ENCODE results near the gene GUCY1A2.

Gene GUCY1A2

GRCh38 chr11:106998916-106999188 lies 19.4 kb downstream of the GUCY1A2 start:
- no peak for DNase-seq (ENCODE audit: low read depth)

DNA sequence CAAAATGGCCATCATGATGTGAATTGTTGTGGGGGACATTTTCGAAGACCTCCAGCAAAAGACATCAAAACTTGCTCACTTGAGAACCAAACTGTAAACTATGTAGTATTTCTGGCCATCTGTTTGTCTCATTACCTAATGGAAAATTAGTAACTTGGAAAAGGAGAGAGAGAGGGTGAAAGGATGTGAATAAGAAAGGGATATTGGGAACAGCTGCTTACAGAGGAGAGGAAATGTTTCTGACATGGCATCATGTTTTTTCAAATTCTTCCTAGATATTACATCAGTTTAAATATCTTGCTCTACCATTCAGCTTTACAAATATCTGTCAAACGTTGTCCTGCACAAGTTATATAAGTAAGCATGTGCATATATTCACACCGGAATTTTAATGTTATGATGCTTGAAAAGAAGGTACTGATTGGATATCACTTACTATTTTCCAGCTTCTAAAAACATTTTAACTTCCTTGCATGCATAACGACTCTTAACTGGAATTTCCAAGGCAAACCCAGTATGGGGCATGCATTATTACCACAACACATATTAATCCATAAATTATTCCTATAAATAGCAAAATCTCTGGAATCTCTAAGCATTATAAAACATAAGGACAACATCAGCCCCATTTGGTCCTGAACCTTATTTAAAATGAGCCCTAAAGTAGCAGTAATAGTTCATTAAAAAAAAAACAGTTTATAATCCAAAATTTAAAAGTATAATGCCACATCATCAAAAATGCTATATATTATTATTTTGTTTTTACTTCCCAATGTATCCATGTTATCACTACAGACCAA lies 20.0 kb downstream of the GUCY1A2 start:
- no peak for DNase-seq (ENCODE audit: low read depth)

- no peak for DNase-seq (ENCODE audit: low read depth)
Observed at GRCh38 chr11:106997227-106997626, 21.0 kb downstream of the GUCY1A2 start.

DNA sequence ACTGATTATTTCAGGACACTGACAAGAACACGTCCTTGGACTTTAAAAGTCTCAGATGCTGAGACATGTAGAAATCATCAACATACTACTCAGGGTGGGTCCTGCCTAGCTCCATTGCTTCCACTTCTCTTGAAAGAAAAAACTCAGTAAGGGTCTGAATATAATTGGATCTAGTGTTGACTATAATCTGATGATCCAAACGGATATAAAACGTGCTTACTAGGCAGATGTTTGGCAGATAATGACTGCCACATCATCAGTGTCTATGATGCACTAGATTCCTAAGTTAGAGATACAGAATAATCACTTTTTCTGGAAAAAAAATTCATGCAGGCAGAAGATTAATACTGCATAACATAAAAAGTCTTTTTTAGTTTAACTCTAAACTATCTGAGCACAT lies 21.6 kb downstream of the GUCY1A2 start:
- no peak for DNase-seq (ENCODE audit: low read depth)

GRCh38 chr11:106990331-106990730 lies 27.9 kb downstream of the GUCY1A2 start:
- DNase-seq (ENCODE audit: low read depth) = no peak

DNA sequence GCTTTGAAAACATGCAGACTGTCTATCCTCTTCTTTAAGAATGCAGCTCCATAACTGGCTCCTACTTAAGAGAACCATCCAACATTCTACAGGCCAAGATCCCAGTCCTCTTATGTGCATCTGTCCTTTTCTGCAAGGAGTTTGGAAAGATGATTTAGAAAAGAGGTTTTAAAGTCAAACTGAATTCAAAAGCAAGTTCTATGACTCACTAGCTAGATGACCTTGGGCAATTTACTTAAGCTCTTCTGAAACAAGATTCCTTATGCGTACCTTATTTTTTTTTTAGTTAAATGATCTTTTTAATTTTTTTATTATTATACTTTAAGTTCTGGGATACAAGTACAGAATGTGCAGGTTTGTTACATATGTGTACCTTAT lies 29.2 kb downstream of the GUCY1A2 start:
- no peak for DNase-seq (ENCODE audit: low read depth)

DNA sequence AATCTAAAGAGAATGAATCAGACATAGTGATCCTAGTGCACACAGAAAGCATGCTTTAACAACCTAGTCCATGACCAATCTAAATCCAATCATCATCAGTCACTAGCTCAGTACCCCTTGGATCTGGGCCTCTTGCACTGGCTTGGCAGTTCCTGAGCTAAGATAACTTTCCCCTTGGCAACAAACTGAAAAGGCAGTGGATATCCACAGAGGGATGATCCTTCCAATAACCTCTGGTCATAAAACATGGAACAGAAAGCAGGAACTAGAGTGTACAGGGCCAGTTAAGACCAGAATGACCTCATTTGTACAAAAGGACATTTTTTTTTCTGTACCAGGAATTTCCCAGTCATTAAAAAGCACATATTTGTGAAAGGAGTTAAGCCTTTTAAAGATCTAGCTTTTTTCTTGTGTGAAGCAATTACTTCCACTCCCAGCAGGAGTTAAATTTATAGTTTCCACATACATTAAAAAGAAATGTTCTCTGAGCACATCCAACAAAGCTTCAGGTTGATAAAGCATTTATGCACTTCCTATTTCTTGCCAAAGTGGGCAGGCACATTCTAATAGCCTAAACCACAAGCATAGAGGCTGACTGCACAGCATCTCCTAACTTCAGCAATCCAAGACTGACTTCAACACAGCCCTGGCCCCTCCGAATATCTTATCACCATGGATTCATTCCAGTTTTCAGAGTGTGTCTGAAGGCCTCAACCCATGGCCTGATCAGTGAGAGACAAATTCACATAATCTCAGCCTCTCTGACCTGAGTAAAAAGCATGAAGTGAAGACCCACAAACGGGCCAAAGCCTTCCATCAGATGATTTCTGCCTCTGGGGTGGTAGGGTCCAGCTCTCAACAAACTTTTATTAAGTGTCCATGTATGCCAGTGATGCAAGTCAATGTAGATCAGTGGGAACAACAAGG lies 29.9 kb downstream of the GUCY1A2 start:
- DNase-seq (ENCODE audit: low read depth) = peak; percentile 89

DNA sequence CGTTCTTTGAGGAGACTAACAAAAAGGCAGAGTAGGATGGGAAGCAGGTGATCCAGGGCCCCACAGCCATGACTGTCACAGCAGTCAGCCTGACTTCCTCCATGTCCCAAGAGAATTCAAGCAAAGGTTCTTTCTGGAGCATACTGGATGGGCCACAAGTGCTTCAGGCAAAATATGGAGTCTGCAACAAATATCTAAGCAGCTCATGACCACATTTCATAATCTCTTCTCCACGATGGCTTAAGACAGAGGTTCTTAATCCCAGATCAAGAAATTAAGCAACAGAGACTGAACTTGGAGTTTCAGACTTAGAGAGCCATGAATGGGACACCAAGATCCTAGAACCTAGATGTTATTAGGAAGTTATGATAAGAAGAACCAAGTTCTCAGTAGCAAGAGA lies 31.6 kb downstream of the GUCY1A2 start:
- DNase-seq (ENCODE audit: low read depth) = no peak

DNA sequence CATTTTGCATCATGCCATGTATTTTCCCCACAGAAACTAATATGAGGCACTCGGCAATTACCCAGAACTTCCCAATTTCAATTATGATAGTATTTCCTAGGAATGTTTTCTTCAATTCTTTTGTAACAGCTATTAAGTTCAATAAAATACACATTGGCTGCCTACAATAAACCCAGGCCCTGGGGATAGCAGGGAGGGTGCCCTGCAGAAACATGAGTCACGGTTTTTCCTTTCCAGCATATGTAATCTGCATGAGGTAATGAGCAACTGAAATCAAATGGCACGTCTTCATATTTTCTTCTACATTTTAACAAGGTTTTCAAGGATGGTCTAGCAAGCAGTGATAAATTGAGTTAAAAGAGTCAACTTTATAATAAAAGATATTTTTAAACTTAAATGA lies 32.0 kb downstream of the GUCY1A2 start:
- peak; percentile 47 for DNase-seq (ENCODE audit: low read depth)

DNA sequence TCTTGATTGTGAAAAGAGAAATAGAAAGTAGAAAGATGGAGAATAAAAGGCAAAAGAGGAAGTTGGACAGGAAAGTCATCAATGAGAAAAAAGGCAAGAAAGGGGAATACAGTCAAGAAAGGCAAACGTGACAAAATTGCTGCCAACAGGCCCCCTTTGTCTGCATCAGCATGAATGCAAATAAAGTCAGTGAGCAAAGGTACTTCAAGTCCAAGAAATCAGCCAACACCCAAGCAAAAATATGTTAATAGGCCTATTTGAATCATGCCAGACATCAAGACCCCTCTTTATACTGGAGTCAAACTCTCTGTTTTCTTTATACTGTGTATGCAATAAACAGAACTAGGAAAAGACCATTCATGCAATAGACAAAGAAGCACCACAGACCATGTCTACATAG lies 34.3 kb downstream of the GUCY1A2 start:
- DNase-seq (ENCODE audit: low read depth) = no peak

GRCh38 chr11:106983261-106983660 lies 35.0 kb downstream of the GUCY1A2 start:
- DNase-seq (ENCODE audit: low read depth) = no peak

DNA sequence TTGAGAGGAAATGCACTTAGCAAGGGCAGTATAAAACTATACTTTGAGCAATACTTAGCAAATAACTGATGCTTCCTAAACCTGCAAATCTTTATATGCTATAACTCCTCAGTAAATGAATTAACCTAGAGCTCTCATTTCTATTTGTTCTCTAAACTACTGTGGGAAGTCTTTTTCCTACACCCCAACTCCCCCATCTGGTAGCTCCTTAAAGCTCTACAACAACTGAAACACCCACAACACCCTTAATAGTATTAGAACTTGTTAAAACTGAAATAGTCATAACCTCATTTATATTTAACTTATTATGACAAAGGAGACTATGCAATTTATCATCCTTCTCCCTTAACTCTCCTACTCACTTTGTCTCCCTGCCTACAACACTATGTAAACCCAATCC lies 43.4 kb downstream of the GUCY1A2 start:
- DNase-seq (ENCODE audit: low read depth) = no peak

DNA sequence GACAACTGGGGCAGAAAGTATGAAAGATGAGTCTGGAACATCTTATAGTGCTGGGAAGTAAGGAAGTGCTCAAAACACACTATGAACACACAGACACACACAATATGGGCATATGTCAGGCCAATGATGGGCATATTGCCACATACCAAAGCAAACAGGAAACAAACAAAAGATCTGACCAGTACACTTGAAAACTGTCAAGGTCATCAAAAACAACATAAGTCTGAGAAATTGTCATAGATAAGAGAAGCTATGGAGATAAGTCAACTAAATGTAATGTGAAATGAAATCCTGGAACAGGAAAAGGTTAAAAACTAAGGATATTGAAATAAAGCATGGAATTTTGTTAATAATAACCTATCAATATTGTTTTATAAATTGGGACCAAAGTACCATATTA lies 46.4 kb downstream of the GUCY1A2 start:
- no peak for DNase-seq (ENCODE audit: low read depth)

GRCh38 chr11:106969644-106970355 lies 48.5 kb downstream of the GUCY1A2 start:
- no peak for DNase-seq (ENCODE audit: low read depth)

- no peak for DNase-seq (ENCODE audit: low read depth)
Observed at GRCh38 chr11:106962995-106963394, 55.3 kb downstream of the GUCY1A2 start.

GRCh38 chr11:106961518-106961917 lies 56.8 kb downstream of the GUCY1A2 start:
- DNase-seq (ENCODE audit: low read depth) = peak; percentile 68

- no peak for DNase-seq (ENCODE audit: low read depth)
Observed at GRCh38 chr11:106961048-106961447, 57.2 kb downstream of the GUCY1A2 start.

DNA sequence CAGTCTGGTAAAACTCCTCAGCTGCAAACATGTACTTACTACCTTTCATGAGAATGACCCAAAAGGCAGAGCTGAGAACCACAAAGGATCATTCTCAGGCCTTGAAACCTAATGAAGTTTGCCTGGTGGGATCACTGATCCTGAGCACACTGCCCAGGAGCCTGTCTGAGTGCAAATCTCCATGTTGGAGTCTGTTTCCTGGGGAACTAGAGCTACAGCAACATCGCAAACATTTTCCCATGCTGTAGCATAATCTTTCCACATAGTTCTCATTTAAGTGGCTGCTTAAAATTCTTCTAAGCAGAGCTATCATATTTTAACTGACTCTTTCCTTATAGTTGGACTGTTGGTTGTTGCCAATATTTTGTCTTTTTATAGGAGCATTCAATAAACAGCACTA lies 58.5 kb downstream of the GUCY1A2 start:
- DNase-seq (ENCODE audit: low read depth) = no peak

GRCh38 chr11:106959386-106959785 lies 58.9 kb downstream of the GUCY1A2 start:
- no peak for DNase-seq (ENCODE audit: low read depth)

DNA sequence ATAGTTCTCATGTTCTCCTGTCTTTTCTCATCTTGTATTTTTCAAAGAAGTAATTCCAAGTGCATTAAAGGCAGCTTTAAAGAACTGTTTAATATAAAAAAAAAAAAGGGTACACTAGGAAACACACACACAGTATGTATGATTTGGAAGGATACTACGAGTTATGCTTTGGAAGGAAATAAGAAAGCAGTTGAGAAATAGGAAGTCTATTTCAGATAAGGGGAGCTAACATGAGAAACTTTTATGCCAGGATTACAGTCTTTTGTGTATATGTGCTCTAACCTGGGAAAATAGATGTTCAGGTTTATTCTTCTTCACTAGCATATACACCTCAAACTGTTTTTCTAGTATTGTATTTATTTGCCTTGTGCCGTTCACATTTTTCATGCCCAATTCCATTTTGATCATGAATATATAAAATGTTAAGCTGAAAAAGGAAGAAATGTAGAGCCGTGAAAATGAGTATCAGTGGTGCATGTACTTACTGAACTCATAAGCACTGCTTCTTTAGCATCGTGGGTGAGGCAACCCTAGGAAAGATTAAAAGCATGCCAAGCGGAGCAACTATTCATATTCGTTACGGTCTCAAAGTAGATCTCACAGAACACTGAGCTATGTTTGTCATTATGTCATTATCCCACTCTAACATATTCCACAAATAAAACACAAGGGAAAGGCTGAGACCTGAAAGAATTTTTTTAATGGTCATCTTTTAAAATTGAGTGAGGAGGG lies 59.6 kb downstream of the GUCY1A2 start:
- no peak for DNase-seq (ENCODE audit: low read depth)

- DNase-seq (ENCODE audit: low read depth) = no peak
Observed at GRCh38 chr11:106957030-106957482, 61.2 kb downstream of the GUCY1A2 start.

DNA sequence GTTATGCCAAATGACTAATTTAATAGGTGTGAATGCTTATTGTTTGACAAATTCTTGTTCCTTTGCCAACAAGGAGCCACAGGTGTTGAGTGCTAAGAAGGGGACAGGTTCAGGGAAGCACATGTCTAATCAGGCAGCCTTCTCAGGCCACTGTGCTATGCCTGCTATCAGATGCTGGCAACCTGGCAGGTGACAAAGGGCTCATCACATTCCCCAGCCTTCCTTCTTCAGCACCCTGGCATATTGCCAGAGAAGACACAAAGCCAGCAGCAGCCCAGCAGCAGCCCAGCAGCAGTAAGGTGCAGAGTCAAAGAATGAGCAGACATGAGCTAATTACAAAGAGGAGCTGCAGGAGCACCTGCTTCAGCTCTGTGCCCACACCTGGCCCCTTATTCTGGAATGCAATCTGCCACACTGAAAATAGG lies 68.2 kb downstream of the GUCY1A2 start:
- no peak for DNase-seq (ENCODE audit: low read depth)
